ENCODE measurements around the gene MYDGF.

The MYDGF gene

DNA sequence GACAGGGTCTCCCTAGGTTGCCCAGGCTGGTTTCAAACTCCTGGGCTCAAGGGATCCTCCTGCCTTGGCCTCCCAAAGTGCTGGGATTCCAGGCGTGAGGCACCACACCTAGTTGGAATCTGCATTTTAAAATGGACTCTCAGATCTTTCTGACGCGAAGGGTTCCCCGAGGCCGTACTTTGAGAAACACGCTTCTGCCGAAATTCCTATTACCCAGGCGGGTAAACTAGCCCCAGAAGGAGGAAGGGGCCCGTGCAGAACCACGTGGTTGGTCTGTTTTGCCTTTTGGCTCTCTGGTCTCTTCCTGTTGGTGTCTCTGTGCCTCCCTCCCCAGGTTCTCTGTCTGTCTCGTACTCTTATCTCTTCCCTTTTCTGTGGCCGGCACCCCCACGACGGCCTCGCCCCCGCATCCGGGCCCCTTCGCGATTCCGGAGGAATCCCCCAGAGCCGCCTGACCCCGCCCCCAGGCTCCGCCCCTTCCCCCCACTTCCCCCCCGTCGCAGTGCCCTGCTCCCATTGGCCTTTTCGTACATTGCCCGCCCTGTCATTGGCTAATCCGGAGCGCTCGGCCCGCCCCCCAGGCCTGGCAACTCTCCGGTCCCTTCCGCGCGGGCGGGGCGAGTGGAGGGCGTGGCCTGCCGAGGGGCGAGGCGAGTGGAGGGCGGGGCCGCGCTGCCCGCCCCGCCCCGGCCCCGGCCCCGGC is 31.2 kb downstream of the MYDGF start, which contains the start of gene TNFAIP8L1 (continued):
- TF ChIP-seq, protein P1, sequence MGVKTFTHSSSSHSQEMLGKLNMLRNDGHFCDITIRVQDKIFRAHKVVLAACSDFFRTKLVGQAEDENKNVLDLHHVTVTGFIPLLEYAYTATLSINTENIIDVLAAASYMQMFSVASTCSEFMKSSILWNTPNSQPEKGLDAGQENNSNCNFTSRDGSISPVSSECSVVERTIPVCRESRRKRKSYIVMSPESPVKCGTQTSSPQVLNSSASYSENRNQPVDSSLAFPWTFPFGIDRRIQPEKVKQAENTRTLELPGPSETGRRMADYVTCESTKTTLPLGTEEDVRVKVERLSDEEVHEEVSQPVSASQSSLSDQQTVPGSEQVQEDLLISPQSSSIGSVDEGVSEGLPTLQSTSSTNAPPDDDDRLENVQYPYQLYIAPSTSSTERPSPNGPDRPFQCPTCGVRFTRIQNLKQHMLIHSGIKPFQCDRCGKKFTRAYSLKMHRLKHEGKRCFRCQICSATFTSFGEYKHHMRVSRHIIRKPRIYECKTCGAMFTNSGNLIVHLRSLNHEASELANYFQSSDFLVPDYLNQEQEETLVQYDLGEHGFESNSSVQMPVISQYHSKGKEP (tag by site-specific recombination; IDR thresholded peaks at IDR 0.05), result no peak
- peak; percentile 89 for TF ChIP-seq SP2 (tag by site-specific recombination; IDR thresholded peaks at IDR 0.05)
- TF ChIP-seq, protein P2, sequence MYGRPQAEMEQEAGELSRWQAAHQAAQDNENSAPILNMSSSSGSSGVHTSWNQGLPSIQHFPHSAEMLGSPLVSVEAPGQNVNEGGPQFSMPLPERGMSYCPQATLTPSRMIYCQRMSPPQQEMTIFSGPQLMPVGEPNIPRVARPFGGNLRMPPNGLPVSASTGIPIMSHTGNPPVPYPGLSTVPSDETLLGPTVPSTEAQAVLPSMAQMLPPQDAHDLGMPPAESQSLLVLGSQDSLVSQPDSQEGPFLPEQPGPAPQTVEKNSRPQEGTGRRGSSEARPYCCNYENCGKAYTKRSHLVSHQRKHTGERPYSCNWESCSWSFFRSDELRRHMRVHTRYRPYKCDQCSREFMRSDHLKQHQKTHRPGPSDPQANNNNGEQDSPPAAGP (tag by site-specific recombination; IDR thresholded peaks at IDR 0.05), result peak; percentile 63; the same call in 1 of the 2 replicates
- no peak for TF ChIP-seq ZNF24 (tag by site-specific recombination; IDR thresholded peaks at IDR 0.05)
- no peak for TF ChIP-seq ZNF350 (tag by site-specific recombination; IDR thresholded peaks at IDR 0.05)
- no peak for TF ChIP-seq ZNF37A (tag by site-specific recombination; IDR thresholded peaks at IDR 0.05)
- TF ChIP-seq BCL11B (tag by site-specific recombination; IDR thresholded peaks at IDR 0.05; ENCODE audit: low read depth), result no peak
- no peak for TF ChIP-seq ZNF830 (tag by site-specific recombination; IDR thresholded peaks at IDR 0.05; ENCODE audit: low read depth)
- TF ChIP-seq ZNF624 (tag by site-specific recombination; IDR thresholded peaks at IDR 0.05), result no peak
- TF ChIP-seq ZNF549 (tag by site-specific recombination; IDR thresholded peaks at IDR 0.05), result no peak
- TF ChIP-seq ZNF623 (tag by site-specific recombination; IDR thresholded peaks at IDR 0.05), result no peak
- TF ChIP-seq ZNF785 (tag by site-specific recombination; IDR thresholded peaks at IDR 0.05), result no peak
- TF ChIP-seq ZNF391 (tag by site-specific recombination; IDR thresholded peaks at IDR 0.05; ENCODE audit: borderline replicate concordance, low read depth), result 0 out of 2 replicates have a peak, but pooled peaks have one; percentile 18
- TF ChIP-seq ZNF239 (tag by site-specific recombination; IDR thresholded peaks at IDR 0.05), result no peak
- TF ChIP-seq, protein P3, sequence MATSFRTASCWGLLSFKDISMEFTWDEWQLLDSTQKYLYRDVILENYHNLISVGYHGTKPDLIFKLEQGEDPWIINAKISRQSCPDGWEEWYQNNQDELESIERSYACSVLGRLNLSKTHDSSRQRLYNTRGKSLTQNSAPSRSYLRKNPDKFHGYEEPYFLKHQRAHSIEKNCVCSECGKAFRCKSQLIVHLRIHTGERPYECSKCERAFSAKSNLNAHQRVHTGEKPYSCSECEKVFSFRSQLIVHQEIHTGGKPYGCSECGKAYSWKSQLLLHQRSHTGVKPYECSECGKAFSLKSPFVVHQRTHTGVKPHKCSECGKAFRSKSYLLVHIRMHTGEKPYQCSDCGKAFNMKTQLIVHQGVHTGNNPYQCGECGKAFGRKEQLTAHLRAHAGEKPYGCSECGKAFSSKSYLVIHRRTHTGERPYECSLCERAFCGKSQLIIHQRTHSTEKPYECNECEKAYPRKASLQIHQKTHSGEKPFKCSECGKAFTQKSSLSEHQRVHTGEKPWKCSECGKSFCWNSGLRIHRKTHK (tag by site-specific recombination; IDR thresholded peaks at IDR 0.05), result no peak
- 0 out of 2 replicates have a peak, but pooled peaks have one; percentile 25 for TF ChIP-seq ZNF610 (tag by site-specific recombination; IDR thresholded peaks at IDR 0.05; ENCODE audit: borderline replicate concordance)
- TF ChIP-seq ZNF629 (tag by site-specific recombination; IDR thresholded peaks at IDR 0.05), result no peak
- TF ChIP-seq ZNF169 (tag by site-specific recombination; IDR thresholded peaks at IDR 0.05), result no peak
- TF ChIP-seq, protein P4, sequence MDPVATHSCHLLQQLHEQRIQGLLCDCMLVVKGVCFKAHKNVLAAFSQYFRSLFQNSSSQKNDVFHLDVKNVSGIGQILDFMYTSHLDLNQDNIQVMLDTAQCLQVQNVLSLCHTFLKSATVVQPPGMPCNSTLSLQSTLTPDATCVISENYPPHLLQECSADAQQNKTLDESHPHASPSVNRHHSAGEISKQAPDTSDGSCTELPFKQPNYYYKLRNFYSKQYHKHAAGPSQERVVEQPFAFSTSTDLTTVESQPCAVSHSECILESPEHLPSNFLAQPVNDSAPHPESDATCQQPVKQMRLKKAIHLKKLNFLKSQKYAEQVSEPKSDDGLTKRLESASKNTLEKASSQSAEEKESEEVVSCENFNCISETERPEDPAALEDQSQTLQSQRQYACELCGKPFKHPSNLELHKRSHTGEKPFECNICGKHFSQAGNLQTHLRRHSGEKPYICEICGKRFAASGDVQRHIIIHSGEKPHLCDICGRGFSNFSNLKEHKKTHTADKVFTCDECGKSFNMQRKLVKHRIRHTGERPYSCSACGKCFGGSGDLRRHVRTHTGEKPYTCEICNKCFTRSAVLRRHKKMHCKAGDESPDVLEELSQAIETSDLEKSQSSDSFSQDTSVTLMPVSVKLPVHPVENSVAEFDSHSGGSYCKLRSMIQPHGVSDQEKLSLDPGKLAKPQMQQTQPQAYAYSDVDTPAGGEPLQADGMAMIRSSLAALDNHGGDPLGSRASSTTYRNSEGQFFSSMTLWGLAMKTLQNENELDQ (tag by site-specific recombination; IDR thresholded peaks at IDR 0.05; ENCODE audit: low read depth), result no peak
- TF ChIP-seq ZNF48 (tag by site-specific recombination; IDR thresholded peaks at IDR 0.05), result no peak
- TF ChIP-seq ZFP41 (tag by site-specific recombination; IDR thresholded peaks at IDR 0.05; ENCODE audit: borderline replicate concordance), result no peak
- no peak for TF ChIP-seq ZNF747 (tag by site-specific recombination; IDR thresholded peaks at IDR 0.05)
- no peak for TF ChIP-seq ZNF473 (tag by site-specific recombination; IDR thresholded peaks at IDR 0.05)
- TF ChIP-seq, protein P5, sequence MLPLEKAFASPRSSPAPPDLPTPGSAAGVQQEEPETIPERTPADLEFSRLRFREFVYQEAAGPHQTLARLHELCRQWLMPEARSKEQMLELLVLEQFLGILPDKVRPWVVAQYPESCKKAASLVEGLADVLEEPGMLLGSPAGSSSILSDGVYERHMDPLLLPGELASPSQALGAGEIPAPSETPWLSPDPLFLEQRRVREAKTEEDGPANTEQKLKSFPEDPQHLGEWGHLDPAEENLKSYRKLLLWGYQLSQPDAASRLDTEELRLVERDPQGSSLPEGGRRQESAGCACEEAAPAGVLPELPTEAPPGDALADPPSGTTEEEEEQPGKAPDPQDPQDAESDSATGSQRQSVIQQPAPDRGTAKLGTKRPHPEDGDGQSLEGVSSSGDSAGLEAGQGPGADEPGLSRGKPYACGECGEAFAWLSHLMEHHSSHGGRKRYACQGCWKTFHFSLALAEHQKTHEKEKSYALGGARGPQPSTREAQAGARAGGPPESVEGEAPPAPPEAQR (tag by site-specific recombination; IDR thresholded peaks at IDR 0.05), result no peak
- TF ChIP-seq, protein P6, sequence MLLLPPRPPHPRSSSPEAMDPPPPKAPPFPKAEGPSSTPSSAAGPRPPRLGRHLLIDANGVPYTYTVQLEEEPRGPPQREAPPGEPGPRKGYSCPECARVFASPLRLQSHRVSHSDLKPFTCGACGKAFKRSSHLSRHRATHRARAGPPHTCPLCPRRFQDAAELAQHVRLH (tag by site-specific recombination; IDR thresholded peaks at IDR 0.05), result no peak
- TF ChIP-seq, protein P7, sequence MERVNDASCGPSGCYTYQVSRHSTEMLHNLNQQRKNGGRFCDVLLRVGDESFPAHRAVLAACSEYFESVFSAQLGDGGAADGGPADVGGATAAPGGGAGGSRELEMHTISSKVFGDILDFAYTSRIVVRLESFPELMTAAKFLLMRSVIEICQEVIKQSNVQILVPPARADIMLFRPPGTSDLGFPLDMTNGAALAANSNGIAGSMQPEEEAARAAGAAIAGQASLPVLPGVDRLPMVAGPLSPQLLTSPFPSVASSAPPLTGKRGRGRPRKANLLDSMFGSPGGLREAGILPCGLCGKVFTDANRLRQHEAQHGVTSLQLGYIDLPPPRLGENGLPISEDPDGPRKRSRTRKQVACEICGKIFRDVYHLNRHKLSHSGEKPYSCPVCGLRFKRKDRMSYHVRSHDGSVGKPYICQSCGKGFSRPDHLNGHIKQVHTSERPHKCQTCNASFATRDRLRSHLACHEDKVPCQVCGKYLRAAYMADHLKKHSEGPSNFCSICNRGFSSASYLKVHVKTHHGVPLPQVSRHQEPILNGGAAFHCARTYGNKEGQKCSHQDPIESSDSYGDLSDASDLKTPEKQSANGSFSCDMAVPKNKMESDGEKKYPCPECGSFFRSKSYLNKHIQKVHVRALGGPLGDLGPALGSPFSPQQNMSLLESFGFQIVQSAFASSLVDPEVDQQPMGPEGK (tag by site-specific recombination; IDR thresholded peaks at IDR 0.05), result peak; percentile 96
- no peak for TF ChIP-seq ZNF221 (tag by site-specific recombination; IDR thresholded peaks at IDR 0.05; ENCODE audit: borderline replicate concordance)
- no peak for TF ChIP-seq MZF1 (tag by site-specific recombination; IDR thresholded peaks at IDR 0.05; ENCODE audit: borderline replicate concordance)
- TF ChIP-seq ZNF140 (tag by site-specific recombination; IDR thresholded peaks at IDR 0.05), result no peak
- no peak for TF ChIP-seq ZBTB1 (tag by site-specific recombination; IDR thresholded peaks at IDR 0.05)
